DMS114 treated with DMSO at 0.1 percent for 48 hours (cell line): ENCODE data around the gene ARHGAP4.

Experiments used
- DNase-seq: peaks from one replicate; lab custom pipeline; 2025; ENCODE audit not compliant: unreplicated experiment; lab: John Stamatoyannopoulos, UW

The ARHGAP4 gene

DNA sequence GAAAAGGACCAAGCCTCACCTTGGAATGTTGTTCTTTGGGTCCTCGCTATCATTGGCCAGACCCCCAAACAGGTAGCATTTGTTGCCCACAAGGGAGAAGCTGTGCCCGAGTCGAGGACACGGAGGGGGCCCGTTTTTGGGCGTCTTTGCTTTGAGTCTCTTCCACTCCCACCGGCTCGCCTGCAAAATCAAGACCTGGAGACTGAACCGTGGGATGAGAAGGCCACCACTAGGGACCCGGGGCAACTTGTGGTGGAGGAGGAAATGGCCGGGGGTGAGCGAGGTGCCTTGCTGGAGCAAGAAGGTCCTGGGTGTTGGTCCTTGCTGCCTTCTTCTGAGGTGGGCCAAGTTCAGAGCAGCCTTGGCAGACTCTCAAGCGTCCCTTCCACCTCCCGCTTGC is 38.0 kb upstream of the ARHGAP4 start:
- DNase-seq = no peak

DNA sequence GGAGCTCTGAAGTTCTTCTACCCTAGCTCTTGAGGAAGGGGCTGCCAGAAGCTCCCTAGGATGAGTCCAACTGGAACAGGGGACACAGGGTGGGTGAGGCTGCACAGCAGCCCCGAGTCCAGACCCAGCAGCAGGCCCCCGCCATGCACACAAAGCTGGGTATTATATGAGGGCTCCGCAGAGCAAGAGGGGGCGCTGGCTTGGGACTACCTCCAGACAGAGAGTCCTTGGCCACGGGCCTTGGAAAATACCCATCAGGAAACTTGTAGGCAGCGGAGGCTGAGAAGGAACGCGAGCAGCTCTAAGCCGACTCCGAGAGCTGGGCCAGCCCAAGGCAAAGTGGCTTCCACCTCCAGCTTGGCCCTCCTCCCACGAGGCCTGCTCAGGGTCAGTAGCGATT is 37.5 kb upstream of the ARHGAP4 start:
- DNase-seq = no peak

DNA sequence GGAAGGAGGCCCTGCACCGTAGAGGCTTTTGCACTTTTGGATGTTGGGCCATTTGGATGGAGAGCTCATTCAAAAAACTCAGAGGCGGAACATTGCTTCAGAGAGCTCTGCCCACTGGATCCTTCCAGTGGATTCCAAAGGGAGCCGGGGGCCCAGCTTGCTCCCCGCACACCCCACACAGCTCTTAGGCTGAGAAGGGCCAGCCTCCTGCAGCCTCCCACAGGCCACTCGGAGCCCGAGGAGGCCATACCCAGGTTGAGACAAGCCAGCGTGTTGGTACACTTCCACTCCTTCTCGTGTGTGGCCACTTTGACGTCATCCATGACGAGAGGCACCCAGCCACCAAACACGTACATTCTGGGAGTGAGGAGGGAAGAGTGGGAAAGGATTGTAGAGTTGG is 35.2 kb upstream of the ARHGAP4 start:
- no peak for DNase-seq

DNA sequence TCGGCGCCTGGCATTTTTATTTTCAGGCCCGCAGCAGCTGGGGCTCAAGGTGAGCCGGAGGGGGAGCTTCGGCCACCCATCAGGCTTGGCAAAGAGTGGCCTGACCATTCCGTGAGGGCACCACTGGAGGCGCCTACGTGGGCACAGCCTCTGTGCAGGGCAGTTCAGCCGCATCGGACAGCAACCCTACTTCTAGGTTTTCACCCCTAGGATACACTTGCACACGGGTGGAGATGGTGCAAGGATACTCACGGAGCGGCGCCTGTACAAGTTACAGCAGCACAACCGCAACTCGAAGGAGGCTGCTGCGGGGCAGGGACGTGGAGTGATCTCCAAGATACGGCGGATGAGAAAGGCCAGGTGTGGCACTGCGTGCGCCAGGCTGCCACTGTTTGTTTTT is 34.7 kb upstream of the ARHGAP4 start:
- no peak for DNase-seq

DNA sequence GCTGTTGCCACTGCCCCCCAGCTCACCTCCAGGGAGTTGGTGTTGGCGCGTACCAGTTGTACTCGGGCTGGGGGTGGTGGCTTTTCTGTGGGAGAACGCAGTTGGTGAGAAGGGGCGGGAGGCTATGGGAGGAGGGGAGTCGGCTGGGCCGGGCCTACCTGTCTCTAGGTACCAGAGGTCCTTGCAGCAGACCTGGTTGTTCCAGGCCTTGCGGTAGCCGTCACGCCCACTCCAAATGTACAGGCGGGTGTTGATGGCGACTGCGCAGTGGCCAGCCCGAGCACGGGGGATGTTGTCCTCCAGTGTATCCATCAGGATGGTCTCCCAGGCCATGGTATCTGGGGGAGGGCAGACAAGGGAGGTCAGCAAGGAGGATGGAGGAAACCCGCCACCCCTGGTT is 34.0 kb upstream of the ARHGAP4 start:
- DNase-seq = no peak

DNA sequence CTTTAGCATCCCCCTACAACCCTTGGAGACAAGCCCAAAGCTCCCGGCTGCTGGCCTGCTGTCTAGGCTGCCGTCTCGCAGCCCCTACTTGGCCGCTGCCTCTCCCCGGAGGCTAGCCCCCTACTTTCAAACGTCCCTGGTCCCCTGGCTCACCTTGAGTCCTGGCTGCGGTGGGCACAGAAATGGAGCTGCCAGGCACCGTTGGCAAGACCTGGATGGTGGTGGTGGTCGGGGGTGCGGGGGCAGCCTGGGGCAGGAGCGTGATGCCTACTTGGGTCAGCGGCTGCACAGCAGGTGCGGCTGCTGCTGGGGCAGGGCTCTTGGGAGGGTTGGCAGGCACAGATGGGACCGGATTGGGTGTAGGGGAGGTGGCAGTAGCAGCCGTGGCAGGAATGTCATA is 33.6 kb upstream of the ARHGAP4 start:
- no peak for DNase-seq

DNA sequence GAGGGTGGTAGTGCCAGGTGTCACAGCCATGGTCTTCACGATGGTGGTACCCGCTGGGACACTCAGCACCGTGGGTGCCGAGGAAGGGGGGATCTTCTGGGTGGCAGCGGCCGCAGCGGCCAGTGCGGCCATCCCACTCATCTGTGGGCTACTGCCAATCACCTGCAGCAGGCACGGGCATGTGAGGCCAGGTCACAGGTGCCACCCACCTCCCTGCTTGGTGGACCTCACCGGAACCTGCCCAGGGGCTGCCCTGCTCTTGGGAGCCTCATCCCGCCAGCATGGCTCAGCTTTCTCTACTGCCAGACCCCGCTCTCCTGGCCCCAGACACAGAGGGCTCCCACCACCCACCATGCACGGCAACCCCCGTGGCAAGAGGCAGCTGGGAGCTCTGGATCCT is 32.5 kb upstream of the ARHGAP4 start:
- DNase-seq = no peak

DNA sequence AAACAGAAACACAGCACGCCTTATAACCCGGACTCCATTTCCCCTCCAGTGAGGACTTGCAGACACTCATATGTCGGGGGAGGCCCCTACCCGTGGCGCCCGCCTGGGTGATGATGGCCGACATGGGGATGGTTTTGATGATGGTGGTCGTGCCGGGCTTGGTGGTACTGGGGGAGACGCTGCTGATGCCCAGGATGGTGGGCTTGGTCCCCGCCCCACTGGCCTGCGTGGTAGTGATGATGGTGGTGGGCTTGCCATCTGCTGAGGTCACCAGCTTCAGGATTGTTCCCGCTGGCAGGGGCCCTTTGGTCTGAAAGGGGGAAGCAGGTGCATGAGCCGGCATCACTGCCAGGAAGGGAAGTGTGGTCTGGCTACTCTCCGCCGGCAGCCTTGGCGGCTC is 31.2 kb upstream of the ARHGAP4 start:
- no peak for DNase-seq

DNA sequence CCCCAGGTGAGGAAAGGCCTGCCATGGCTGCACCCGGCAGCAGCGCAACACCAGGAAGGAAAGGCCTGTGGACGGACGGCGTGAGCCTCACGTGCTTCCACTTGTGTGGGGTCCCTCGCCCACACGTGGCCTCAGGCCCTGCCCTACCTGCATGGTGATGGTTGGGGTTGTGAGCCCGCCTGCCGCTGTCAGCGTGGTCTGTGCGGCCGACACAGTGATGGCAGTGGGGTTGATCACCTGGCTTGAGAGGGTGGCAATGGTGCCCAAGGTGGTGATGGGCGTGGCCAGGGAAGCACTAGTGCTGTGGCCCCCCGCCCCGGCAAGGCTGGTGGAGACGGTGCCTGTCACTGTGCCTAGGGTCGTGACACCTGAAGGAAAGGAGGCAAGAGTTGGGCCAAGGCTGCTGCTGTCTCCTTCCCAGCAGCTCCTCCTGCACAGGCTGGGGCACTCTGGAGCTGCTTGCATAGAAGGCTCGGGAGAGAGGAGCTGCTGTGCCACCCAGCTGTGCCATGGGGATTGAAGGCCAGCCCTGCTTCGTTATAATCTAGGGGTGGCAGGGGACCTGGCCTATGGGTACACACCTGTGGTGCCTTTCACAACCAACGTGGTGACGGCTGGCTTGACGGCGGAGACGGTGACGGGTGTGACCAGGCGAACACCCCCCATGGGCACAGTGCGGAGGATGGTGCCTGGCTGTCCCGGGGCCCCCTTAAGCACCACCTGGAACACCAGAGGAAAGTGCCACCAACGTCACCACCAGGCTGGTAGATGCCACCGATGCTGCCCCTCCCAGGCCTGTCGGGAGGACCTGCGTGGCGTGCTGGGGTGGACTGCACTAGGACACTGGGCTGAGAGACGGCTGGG is 30.2 kb upstream of the ARHGAP4 start:
- no peak for DNase-seq

DNA sequence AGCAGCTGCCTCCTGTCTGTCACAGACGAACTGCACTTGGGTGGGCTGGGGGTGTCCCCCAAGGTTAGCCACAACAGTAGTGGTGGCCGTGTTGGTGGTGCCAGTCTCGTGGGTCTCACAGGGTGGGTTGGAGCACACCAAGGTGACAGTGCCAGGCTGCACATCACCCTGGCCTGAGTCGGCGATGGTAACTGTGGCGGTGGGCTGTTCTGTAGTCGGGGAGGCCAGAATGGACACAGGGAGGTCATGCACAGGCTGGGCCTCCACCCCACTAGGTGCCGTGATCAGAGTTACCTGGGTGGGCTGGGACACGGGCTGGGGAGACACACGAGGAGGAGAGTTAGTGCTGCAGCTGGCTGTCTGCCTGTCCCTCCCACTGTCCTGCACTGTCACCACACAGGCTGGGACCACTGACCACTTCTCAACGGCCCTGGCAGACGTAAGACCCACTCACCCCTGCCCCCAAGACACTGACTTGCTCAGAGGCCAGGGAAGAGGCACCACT is 29.2 kb upstream of the ARHGAP4 start:
- no peak for DNase-seq

DNA sequence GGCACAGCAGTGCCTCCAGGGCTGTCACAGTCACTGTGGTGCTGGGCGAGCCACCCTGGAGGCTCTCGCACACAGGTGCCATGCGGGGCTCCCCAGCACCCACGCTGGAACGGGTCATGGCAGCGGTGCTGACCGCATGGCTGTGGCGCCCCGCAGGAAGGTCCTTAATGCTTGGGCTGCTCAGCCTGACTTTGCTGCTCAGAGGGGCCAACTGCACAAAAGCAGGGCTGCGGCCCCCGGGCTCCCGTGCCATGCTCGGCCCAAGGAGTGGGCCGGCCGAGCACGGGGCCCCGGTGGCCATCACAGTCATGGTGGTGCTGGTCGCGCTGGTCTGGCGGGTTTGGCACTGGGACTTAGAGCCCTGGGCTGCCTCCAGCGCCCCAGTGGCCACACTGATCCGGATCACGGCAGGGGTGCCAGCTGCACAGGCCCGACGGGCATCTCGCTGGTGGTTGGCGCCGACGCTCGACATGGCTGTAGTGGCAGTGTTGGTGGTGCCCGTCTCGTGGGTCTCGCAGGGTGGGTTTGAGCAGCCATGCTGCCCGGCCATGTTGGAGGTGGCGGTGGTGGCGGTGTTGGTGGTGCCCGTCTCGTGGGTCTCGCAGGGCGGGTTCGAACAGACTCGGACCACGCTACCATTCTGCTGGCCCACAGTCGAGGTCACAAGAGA is 28.6 kb upstream of the ARHGAP4 start:
- no peak for DNase-seq

DNA sequence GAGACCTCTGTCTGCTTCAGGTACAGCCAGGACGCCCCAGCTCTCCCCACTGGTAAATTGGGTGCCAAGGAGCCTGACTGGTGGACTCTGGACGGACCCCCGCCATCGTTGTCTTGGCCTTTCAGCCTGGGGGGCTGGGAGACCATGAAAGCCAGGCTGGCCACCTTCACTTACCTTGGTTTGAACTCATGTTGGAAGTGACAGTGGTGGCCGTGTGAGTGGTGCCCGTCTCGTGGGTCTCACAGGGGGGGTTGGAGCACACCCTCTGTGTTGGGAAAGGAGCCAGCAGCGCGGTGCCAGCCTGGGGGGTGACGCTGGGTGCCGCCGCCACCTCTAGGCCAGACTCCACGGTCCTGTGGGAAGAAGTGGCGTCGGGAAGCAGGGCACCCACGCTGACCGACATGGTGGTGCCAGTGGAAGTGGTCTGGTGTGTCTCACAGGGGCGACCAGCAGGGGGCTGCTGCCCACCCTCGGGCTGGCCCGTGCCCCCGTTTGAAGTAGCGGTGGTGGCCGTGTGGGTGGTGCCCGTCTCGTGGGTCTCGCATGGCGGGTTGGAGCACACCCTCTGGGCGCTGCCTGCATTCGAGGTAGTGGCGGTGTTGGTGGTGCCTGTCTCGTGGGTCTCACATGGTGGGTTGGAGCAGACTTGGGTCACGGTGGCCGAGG is 28.0 kb upstream of the ARHGAP4 start:
- no peak for DNase-seq

DNA sequence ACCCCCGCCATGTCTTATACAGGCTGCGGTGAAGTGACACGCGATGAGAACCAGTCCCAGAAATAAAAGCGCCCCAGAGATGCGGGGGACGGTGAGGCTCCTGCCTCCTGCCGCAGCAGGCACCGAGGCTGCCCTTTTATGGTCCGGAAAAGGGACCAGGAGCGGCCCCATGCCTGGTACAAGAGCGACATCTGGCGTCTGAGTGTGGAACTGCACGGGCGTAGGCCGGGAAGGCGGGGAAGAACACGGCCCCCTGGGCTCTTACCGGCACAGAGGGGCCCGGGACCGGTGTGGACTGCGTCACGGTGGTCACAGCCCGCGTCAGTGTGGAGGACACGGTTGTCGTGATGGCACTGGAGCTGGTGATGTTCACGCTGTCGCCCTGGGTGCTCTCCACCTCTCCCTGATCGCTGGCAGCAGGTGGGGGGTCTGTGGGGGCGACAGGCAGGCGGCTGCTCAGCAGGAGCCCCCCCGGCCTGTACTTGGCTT is 27.3 kb upstream of the ARHGAP4 start:
- DNase-seq = no peak

DNA sequence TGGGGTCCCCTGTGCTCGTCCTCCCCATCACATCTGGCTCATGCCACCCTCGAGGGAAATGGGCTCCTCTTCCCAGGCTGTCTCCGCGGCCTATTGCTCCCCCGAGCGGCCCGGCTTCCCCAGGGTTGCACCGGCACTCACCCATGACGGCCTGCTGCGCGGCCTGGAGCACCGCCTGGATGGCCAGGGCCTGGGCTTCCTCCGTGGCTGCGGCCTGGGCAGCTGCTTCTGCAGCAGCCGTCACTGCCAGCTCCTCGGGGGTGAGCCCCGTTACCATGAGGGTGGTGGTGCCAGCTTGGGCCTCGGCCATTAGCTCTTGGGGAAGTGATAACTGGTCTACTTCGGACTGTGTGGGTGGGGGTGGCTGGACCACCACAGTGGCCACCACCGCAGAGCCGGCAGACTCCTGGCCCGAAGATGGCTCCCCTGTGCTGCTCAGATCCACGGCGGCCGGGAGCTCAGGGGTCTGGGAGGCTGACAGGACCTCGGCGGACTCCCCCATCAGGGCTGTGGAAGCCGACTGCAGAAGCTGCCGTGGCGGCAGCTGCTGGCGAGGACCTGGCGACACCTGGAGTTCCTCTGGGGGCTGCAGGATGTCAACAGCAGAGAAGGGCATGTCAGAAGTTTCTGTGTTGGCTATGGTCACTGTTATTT is 26.4 kb upstream of the ARHGAP4 start:
- DNase-seq = no peak

DNA sequence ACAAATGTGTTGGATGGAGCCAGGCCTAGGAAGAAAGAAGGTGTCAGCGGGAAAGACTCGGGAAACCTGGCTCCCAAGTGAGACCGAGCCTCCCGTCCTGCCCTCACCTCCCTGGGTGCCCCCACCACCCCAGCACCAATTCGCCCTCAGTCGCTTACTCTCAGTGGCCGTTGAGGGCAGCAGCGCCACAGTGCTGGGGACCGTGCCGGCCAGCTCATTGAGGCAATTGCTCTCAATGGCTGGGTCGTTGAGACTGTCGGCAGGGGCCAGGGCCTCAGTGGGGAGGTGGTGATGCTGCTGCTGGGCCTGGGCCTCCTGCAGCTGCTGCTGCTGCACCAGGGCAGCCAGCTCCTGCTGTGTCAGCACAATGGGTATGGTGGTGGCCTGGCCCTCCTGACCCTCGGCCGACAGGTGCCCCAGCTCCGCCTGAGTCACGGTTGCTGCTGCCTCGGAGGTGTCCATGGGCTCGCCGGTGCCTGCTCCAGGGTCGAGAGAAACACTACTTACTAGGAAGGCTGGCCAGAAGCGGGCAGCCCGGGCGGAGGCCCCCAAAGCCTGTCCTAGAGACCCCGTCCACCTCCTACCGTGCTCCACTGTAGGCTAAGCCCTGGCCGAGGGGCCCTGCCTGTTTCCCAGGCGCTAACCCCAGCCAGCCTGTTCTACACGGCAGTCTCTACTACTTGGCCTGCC is 25.8 kb upstream of the ARHGAP4 start:
- no peak for DNase-seq

DNA sequence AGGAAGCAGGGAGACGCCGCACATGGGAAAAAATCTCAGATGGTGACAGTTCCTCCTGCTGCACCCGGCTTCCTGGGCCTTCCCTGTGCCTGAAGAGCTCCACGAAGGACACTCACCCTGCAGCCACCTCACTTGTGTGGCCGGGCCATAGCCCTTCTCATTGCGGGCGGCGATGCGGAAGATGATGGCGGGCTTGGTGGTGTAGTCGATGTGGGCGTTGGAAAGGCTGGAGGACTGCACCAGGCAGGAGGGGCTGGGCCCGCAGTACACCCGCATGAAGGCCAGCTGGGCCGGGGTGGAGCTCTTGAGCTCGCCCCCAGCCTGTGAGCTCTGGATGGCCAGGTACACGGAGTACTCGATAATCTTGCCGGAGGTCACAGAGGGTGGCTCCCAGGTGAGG is 24.1 kb upstream of the ARHGAP4 start:
- no peak for DNase-seq

DNA sequence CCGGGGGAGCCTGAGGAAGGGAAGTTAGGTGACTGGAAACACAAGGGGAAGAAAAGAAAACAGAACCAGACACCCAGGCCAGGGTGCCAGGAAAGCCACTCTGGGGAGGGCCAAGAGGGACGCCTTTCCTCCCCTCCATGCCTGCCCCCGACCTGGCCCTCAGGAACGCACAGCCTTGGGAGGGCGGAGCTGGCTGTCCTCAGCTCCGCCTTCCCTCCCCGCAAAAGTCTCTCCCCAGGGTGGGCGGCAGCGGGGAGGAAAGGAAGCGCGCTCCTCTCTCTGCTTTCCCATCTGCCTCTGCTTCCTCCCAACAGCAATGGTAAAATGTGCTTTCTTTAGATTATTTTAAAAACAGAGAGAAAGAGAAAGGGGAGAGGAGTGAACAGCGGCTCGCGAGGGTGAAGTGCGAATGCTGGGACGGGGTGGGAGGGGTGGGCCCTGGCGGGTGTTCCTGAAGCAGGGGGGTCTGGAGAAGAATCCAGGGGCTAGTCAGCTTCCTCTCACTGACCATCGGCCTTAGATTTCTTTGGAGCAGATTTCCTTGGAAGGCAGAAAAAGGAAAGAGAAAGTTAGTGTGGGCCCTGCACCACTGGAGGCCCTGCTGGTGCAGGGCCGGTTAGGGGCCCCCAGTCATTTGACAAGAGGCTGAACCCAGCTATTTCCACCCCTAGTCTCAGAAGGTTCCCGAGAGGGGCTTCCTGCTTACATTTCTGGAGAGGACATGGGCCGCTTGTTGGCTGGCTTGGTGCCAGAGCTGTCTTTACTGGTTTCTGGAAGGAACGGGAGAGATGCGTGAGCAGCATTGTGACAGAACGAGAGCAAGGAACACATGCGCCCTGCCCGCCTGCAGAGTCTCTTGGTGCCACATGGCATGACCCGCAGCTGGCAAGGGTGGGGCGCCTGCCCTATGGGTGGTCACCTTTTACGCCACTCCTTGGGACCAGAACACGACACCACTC is 23.1 kb upstream of the ARHGAP4 start:
- DNase-seq = no peak

DNA sequence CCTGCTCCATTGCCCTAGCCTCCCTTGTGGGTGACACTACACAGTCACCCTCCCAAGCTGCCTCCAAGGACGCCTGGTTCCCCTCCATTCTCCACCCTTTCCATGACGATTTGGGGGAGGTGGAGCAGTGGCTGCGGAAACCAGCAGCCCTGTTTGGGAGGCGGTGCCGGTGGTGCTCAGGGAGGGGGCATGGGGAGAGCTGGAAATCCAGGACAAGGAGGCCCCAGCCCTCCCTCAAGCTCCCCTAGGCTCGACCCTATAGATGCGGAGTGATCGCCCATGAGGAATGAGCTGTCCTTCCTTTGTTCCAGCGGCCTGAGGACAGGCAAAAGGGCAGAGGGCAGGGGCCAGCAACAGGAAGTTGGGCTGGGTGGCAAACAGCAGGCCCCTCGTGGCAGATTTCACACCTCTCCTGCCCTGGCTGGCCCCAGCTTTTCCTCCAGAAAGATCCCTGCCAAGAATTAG is 22.0 kb upstream of the ARHGAP4 start:
- DNase-seq = no peak

DNA sequence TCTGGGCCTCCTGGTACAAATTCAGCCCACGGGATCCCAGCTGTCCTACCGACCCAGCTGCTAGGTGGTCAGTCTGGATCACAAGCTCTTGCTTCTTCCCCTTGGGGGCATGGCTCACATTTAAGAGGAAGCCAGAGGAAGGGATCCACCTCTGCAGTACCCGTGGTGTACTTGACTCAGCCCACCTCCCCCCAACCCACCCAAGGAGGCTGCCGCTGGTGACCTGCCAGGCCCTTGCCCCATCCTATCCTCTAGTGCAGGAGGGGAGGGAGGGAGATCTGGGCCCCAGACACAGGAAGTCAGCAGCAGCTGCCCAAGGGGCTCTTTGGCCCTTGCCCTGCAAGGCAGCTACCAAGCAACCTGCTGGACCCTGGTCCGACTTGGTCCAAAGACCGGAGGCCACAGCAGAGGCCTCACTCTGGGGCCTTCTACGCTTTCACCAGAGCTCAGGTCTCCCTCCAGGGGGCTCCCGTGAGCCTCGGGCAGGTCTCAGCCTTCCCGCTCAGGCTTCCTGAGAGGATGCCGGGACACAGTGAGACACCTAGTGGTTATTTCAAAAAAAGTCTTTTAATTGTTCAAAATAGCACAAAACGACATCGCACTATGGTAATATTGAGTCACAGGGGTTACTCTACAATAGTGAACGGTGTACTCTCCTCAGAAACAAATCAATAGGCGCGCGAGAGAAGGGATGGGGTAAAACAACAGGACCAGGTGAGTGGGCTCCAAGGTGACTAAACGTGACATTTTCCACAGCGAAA is 21.1 kb upstream of the ARHGAP4 start:
- peak; percentile 54 for DNase-seq
